ENCODE measurements around the gene PLEKHO1. TPM values are rescaled to one million over a fixed set of nuclear protein-coding genes. Genes with fewer than 3 reads are reported as not detected.
"Not testable (repeated sequence)": the region's sequence is repeated elsewhere in the genome, so short reads cannot be mapped to it uniquely, and the experiment has no call there.

Gene PLEKHO1
- total and polyA plus RNA-seq, 2 donors (not counting 1 experiment from before 2014, with no cell fraction given) = 48.3 to 65.6 TPM

- Histone ChIP-seq H2AFZ (ENCODE audit: low read length) (no peak overlapping the region), H3K36me3 (ENCODE audit: control insufficient read depth, insufficient read depth, low read length) (no peaks in the 10 kb centered on the region), H3K4me2 (ENCODE audit: extremely low read depth, insufficient read depth, low read length) (no peak overlapping the region), H4K20me1 (ENCODE audit: control insufficient read depth, extremely low read depth, insufficient read depth, low read length) (no peaks in the 10 kb centered on the region), H3K9ac (ENCODE audit: insufficient read depth, low read length) (no peak overlapping the region), H3K4me1 (ENCODE audit: control insufficient read depth, extremely low read depth, insufficient read depth, low read length) (peaks cover 7% of the 10 kb centered on the region), H3K27ac (ENCODE audit: insufficient read depth, low read length) (no peak overlapping the region), H3K9me3 (ENCODE audit: control insufficient read depth, insufficient read depth, low read depth, low read length) (no peaks in the 10 kb centered on the region), H3K4me3 (replicated peaks in 1 of 4; ENCODE audit: control extremely low read depth in 1 of 4, insufficient read depth in 1 of 4, low read depth in 3 of 4, low read length in 4 of 4) (no peak overlapping the region), H3K79me2 (ENCODE audit: control insufficient read depth, insufficient read depth, low read length) (no peaks in the 10 kb centered on the region), H3K27me3 (ENCODE audit: control insufficient read depth, insufficient read depth, low read length) (no peaks in the 10 kb centered on the region)
- DNase-seq (ENCODE audit: low read depth in 2 of 2) = no peak
- no peak for TF ChIP-seq EZH2 (IDR thresholded peaks at IDR 0.05; ENCODE audit: low read length, missing control alignments)
- TF ChIP-seq CTCF (conservative IDR thresholded peaks at IDR 0.05 in 1 of 2, IDR thresholded peaks at IDR 0.05 in 1 of 2; ENCODE audit: low read depth in 1 of 2, low read length in 2 of 2) = no peak
Observed at GRCh38 chr1:150183061-150183460, 33.3 kb downstream of the PLEKHO1 start.

GRCh38 chr1:150185481-150185880 is 35.8 kb downstream of the PLEKHO1 start:
- no peak for DNase-seq (ENCODE audit: low read depth in 2 of 2)
- no peaks in the 10 kb centered on the region for H4K20me1 ChIP-seq (ENCODE audit: control insufficient read depth, extremely low read depth, insufficient read depth, low read length)
- no peak overlapping the region for H2AFZ ChIP-seq (ENCODE audit: low read length)
- H3K4me3 ChIP-seq (replicated peaks in 1 of 4; ENCODE audit: control extremely low read depth in 1 of 4, insufficient read depth in 1 of 4, low read depth in 3 of 4, low read length in 4 of 4) = no peak overlapping the region
- H3K4me1 ChIP-seq (ENCODE audit: control insufficient read depth, extremely low read depth, insufficient read depth, low read length) = peaks cover 7% of the 10 kb centered on the region
- no peaks in the 10 kb centered on the region for H3K9me3 ChIP-seq (ENCODE audit: control insufficient read depth, insufficient read depth, low read depth, low read length)
- no peaks in the 10 kb centered on the region for H3K79me2 ChIP-seq (ENCODE audit: control insufficient read depth, insufficient read depth, low read length)
- H3K9ac ChIP-seq (ENCODE audit: insufficient read depth, low read length) = no peak overlapping the region
- TF ChIP-seq EZH2 (IDR thresholded peaks at IDR 0.05; ENCODE audit: low read length, missing control alignments) (no peak), CTCF (conservative IDR thresholded peaks at IDR 0.05 in 1 of 2, IDR thresholded peaks at IDR 0.05 in 1 of 2; ENCODE audit: low read depth in 1 of 2, low read length in 2 of 2) (no peak)
- H3K36me3 ChIP-seq (ENCODE audit: control insufficient read depth, insufficient read depth, low read length) = no peaks in the 10 kb centered on the region
- no peaks in the 10 kb centered on the region for H3K27me3 ChIP-seq (ENCODE audit: control insufficient read depth, insufficient read depth, low read length)
- H3K4me2 ChIP-seq (ENCODE audit: extremely low read depth, insufficient read depth, low read length) = no peak overlapping the region
- H3K27ac ChIP-seq (ENCODE audit: insufficient read depth, low read length) = no peak overlapping the region

- not testable (repeated sequence) for H3K9ac ChIP-seq (ENCODE audit: insufficient read depth, low read length); DNase-seq (ENCODE audit: low read depth in 2 of 2); H3K4me1 ChIP-seq (ENCODE audit: control insufficient read depth, extremely low read depth, insufficient read depth, low read length); H3K27me3 ChIP-seq (ENCODE audit: control insufficient read depth, insufficient read depth, low read length); H3K4me3 ChIP-seq (replicated peaks in 1 of 4; ENCODE audit: control extremely low read depth in 1 of 4, insufficient read depth in 1 of 4, low read depth in 3 of 4, low read length in 4 of 4); H3K4me2 ChIP-seq (ENCODE audit: extremely low read depth, insufficient read depth, low read length); H3K27ac ChIP-seq (ENCODE audit: insufficient read depth, low read length); H3K9me3 ChIP-seq (ENCODE audit: control insufficient read depth, insufficient read depth, low read depth, low read length); H2AFZ ChIP-seq (ENCODE audit: low read length); H4K20me1 ChIP-seq (ENCODE audit: control insufficient read depth, extremely low read depth, insufficient read depth, low read length); H3K36me3 ChIP-seq (ENCODE audit: control insufficient read depth, insufficient read depth, low read length); H3K79me2 ChIP-seq (ENCODE audit: control insufficient read depth, insufficient read depth, low read length)
Observed at GRCh38 chr1:150186438-150186788, 36.7 kb downstream of the PLEKHO1 start.

Data from fibroblast of lung (primary cell).